SU-DHL-6 (cell line): ENCODE data around the gene TJP2.
A peak's percentile ranks its signal among the peaks of the same experiment; 100 is the strongest.

ENCODE experiments used
- H2AFZ ChIP-seq: fragments of 200-600 bp; sonication (generic); 2 replicates; pipeline ENCODE4 v1.6.1; 2014; ENCODE audit warnings: low read depth, mild to moderate bottlenecking, moderate library complexity, mixed read lengths, antibody characterized with exemption, low read length; ENCODE audit not compliant: severe bottlenecking
- H3F3A ChIP-seq: fragments of 200-600 bp; shearing (Covaris generic); 2 replicates; pipeline ENCODE4 v1.6.0; 2016; ENCODE audit warnings: antibody characterized with exemption, mild to moderate bottlenecking; ENCODE audit not compliant: insufficient read depth
- H3K27ac ChIP-seq: fragments of 200-600 bp; sonication (generic); 2 replicates; pipeline ENCODE4 v1.5.1; 2016; ENCODE audit warnings: low read depth, mild to moderate bottlenecking, low read length, moderate library complexity, mixed read lengths
- H3K27me3 ChIP-seq: fragments of 200-600 bp; sonication (generic), shearing (Covaris generic); 2 replicates; pipeline ENCODE4 v1.6.0; 2014; ENCODE audit warnings: mild to moderate bottlenecking, low read length
- H3K36me3 ChIP-seq: fragments of 200-600 bp; sonication (generic); 2 replicates; pipeline ENCODE4 v1.6.1; 2014; ENCODE audit warnings: mild to moderate bottlenecking, low read length, mixed read lengths
- H3K4me2 ChIP-seq: fragments of 300-600, 200-600 bp; shearing (Covaris generic), sonication (generic); 2 replicates; pipeline ENCODE4 v1.6.0; 2014; ENCODE audit warnings: low read length, low read depth, mild to moderate bottlenecking; ENCODE audit not compliant: poor library complexity, severe bottlenecking
- H3K4me3 ChIP-seq: fragments of 200-600 bp; sonication (generic); 2 replicates; pipeline ENCODE4 v1.5.1; 2014; ENCODE audit warnings: antibody characterized with exemption, low read length, mild to moderate bottlenecking, mixed read lengths; ENCODE audit not compliant: insufficient read depth, poor library complexity, severe bottlenecking
- H3K79me2 ChIP-seq: fragments of 200-600 bp; sonication (generic); 2 replicates; pipeline ENCODE4 v1.6.1; 2014; ENCODE audit warnings: mild to moderate bottlenecking, low read length, moderate library complexity; ENCODE audit not compliant: insufficient read depth
- H3K9ac ChIP-seq: fragments of 200-600 bp; sonication (generic); 2 replicates; pipeline ENCODE4 v1.7.0; 2014; ENCODE audit warnings: mild to moderate bottlenecking, low read length
- H3K9me2 ChIP-seq: fragments of 200-600 bp; sonication (generic); replicated peaks from 2 replicates; pipeline ENCODE4 v1.6.1; 2014; ENCODE audit warnings: low read length; ENCODE audit not compliant: insufficient read depth
- H3K9me3 ChIP-seq: fragments of 200-600 bp; sonication (generic); 2 replicates; pipeline ENCODE4 v1.6.1; 2014; ENCODE audit warnings: low read length, mixed read lengths; ENCODE audit not compliant: insufficient read depth
- H4K20me1 ChIP-seq: fragments of 200-600 bp; sonication (generic); 2 replicates; pipeline ENCODE4 v1.6.1; 2014; ENCODE audit warnings: low read depth, mild to moderate bottlenecking, antibody characterized with exemption, low read length, moderate library complexity, mixed read lengths
- CTCF ChIP-seq: fragments of 200-600 bp; sonication (generic); IDR thresholded peaks from one replicate; pipeline ENCODE4 v1.5.1; 2017; ENCODE audit warnings: antibody characterized with exemption, mild to moderate bottlenecking, low read length, moderate library complexity; ENCODE audit not compliant: insufficient read depth, poor library complexity, severe bottlenecking
- EZH2phosphoT487 ChIP-seq: fragments of 200-600 bp; sonication (generic), shearing (Covaris generic); conservative IDR thresholded peaks from 2 replicates; pipeline ENCODE4 v1.6.1; 2018; ENCODE audit warnings: mild to moderate bottlenecking, antibody characterized with exemption, low read length, moderate library complexity, mixed read lengths

TJP2 gene

GRCh38 chr9:69190086-69190862 is 16.2 kb downstream of the TJP2 start:
- H3K9me2 ChIP-seq, result no peaks in the 10 kb centered on the region

GRCh38 chr9:69190863-69191181 is 16.7 kb downstream of the TJP2 start:
- H3K9me2 ChIP-seq, result no peaks in the 10 kb centered on the region
- H3K79me2 ChIP-seq, result no peaks in the 10 kb centered on the region
- H4K20me1 ChIP-seq, result no peaks in the 10 kb centered on the region
- H3K9ac ChIP-seq, result no peak overlapping the region
- H3K36me3 ChIP-seq, result no peaks in the 10 kb centered on the region
- TF ChIP-seq CTCF, result no peak
- TF ChIP-seq EZH2phosphoT487, result no peak
- H3F3A ChIP-seq, result no peaks in the 10 kb centered on the region
- H3K9me3 ChIP-seq, result no peaks in the 10 kb centered on the region
- H3K27ac ChIP-seq, result no peak overlapping the region
- H3K4me3 ChIP-seq, result no peak overlapping the region
- peak overlapping the region; percentile 7 for H3K4me2 ChIP-seq
- H2AFZ ChIP-seq, result no peak overlapping the region
- H3K27me3 ChIP-seq, result no peaks in the 10 kb centered on the region

More at GRCh38 chr9:69190086-69190862, 16.2 kb downstream of the TJP2 start:
- Histone ChIP-seq H3K79me2 (no peaks in the 10 kb centered on the region), H3K4me2 (peak overlapping the region; percentile 7), H3F3A (no peaks in the 10 kb centered on the region), H3K9ac (no peak overlapping the region), H3K9me3 (no peaks in the 10 kb centered on the region), H3K4me3 (no peak overlapping the region), H3K27ac (no peak overlapping the region), H3K27me3 (no peaks in the 10 kb centered on the region), H2AFZ (no peak overlapping the region), H3K36me3 (no peaks in the 10 kb centered on the region), H4K20me1 (no peaks in the 10 kb centered on the region)
- TF ChIP-seq EZH2phosphoT487 (no peak), CTCF (no peak)

GRCh38 chr9:69191231-69191630 is 17.2 kb downstream of the TJP2 start:
- Histone ChIP-seq H3K4me3 (no peak overlapping the region), H2AFZ (no peak overlapping the region), H3K79me2 (no peaks in the 10 kb centered on the region), H4K20me1 (no peaks in the 10 kb centered on the region), H3K4me2 (no peak overlapping the region), H3K9me3 (no peaks in the 10 kb centered on the region), H3K27ac (no peak overlapping the region), H3K36me3 (no peaks in the 10 kb centered on the region), H3K27me3 (no peaks in the 10 kb centered on the region), H3K9ac (no peak overlapping the region), H3F3A (no peaks in the 10 kb centered on the region), H3K9me2 (no peaks in the 10 kb centered on the region)
- no peak for TF ChIP-seq EZH2phosphoT487
- TF ChIP-seq CTCF, result no peak
